GM23338 (cell line): ENCODE data around the gene DNAH10.

Source experiments
- CREB1 ChIP-seq: fragments of 250-450 bp; sonication (Bioruptor Pico); IDR thresholded peaks from 2 replicates; pipeline ENCODE4 v1.5.0; 2020; ENCODE audit warnings: low read depth, mild to moderate bottlenecking, moderate library complexity
- EZH2 ChIP-seq: fragments of 200-600 bp; sonication (generic); IDR thresholded peaks from one replicate; pipeline ENCODE4 v1.8.0; 2017; ENCODE audit warnings: antibody characterized with exemption, mild to moderate bottlenecking, low read depth; ENCODE audit not compliant: unreplicated experiment
- EZH2phosphoT487 ChIP-seq: fragments of 200-600 bp; sonication (generic); IDR thresholded peaks from one replicate; pipeline ENCODE4 v1.8.1; 2018; ENCODE audit warnings: antibody characterized with exemption; ENCODE audit not compliant: unreplicated experiment
- JUNB ChIP-seq: IDR thresholded peaks from one replicate; pipeline ENCODE4 v1.6.1; 2016; ENCODE audit warnings: antibody characterized with exemption; ENCODE audit not compliant: unreplicated experiment
- NANOG ChIP-seq: IDR thresholded peaks from 2 replicates; pipeline ENCODE4 v1.6.1; 2016; ENCODE audit warnings: antibody characterized with exemption, borderline replicate concordance
- POLR2AphosphoS5 ChIP-seq: IDR thresholded peaks from 2 replicates; pipeline ENCODE4 v1.6.1; 2016; ENCODE audit warnings: antibody characterized with exemption, low read depth
- STAT1 ChIP-seq: IDR thresholded peaks from one replicate; pipeline ENCODE4 v1.6.1; 2016; ENCODE audit warnings: antibody characterized with exemption; ENCODE audit not compliant: unreplicated experiment
- ZNF114 ChIP-seq: fragments of 250-450 bp; sonication (Bioruptor Pico); IDR thresholded peaks from 2 replicates; pipeline ENCODE4 v1.5.0; 2020; ENCODE audit warnings: mild to moderate bottlenecking, moderate library complexity
- ZNF331 ChIP-seq: fragments of 250-450 bp; sonication (Bioruptor Pico); IDR thresholded peaks from 2 replicates; pipeline ENCODE4 v1.5.0; 2020; ENCODE audit warnings: low read depth, mild to moderate bottlenecking, moderate library complexity
- TF ChIP-seq, protein P1 (sequence below), 2 experiments: fragments of 200-600 bp in 1 of 2; sonication (generic) in 1 of 2; conservative IDR thresholded peaks; 2 replicates each; pipeline versions ENCODE4 v1.5.1 to v1.6.1; 2016 to 2017; ENCODE audit warnings: antibody characterized with exemption in 2 of 2, low read depth in 2 of 2, mild to moderate bottlenecking in 2 of 2, moderate library complexity in 1 of 2
- TF ChIP-seq, protein P2 (sequence below): IDR thresholded peaks from one replicate; pipeline ENCODE4 v1.6.1; 2018; ENCODE audit warnings: antibody characterized with exemption; ENCODE audit not compliant: unreplicated experiment
- TF ChIP-seq, protein P3 (sequence below): IDR thresholded peaks from 2 replicates; pipeline ENCODE4 v1.6.1; 2016; ENCODE audit warnings: antibody characterized with exemption

DNA sequence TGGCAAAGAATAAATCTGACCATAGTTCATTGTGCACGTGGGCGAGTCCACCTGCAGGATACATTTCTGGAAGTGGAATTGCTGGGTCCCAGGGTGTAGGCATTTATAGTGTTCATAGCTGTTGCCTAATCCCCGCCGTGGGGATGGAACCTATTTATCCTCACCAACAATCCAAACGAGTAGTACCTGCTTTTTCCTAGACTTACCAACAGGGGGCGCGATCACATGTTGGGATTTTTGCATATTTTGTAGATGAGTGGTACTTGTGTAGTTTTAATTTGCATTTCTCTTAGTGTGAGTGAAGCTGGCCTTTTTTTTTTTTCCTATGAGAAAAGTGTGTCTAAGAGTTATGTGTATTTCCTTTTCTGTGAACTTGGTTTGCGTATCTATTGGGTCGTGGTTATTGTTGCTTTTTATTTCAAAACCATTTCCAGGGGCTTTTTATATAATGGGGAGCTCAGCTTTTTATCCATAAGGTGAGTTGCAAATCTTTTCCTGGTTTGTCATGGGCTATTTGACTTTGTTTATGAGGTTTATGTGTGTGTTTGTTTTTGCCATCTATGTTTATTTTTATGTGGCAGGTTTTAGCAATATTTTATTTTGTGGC is 143.3 kb downstream of the DNAH10 start:
- TF ChIP-seq, protein P1, sequence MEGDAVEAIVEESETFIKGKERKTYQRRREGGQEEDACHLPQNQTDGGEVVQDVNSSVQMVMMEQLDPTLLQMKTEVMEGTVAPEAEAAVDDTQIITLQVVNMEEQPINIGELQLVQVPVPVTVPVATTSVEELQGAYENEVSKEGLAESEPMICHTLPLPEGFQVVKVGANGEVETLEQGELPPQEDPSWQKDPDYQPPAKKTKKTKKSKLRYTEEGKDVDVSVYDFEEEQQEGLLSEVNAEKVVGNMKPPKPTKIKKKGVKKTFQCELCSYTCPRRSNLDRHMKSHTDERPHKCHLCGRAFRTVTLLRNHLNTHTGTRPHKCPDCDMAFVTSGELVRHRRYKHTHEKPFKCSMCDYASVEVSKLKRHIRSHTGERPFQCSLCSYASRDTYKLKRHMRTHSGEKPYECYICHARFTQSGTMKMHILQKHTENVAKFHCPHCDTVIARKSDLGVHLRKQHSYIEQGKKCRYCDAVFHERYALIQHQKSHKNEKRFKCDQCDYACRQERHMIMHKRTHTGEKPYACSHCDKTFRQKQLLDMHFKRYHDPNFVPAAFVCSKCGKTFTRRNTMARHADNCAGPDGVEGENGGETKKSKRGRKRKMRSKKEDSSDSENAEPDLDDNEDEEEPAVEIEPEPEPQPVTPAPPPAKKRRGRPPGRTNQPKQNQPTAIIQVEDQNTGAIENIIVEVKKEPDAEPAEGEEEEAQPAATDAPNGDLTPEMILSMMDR (conservative IDR thresholded peaks at IDR 0.05; ENCODE audit: low read depth in 2 of 2), result peak; percentile 84 to 95
- TF ChIP-seq EZH2phosphoT487, result no peak
- no peak for TF ChIP-seq EZH2
- TF ChIP-seq POLR2AphosphoS5, result no peak
- no peak for TF ChIP-seq JUNB
- TF ChIP-seq, protein P2, sequence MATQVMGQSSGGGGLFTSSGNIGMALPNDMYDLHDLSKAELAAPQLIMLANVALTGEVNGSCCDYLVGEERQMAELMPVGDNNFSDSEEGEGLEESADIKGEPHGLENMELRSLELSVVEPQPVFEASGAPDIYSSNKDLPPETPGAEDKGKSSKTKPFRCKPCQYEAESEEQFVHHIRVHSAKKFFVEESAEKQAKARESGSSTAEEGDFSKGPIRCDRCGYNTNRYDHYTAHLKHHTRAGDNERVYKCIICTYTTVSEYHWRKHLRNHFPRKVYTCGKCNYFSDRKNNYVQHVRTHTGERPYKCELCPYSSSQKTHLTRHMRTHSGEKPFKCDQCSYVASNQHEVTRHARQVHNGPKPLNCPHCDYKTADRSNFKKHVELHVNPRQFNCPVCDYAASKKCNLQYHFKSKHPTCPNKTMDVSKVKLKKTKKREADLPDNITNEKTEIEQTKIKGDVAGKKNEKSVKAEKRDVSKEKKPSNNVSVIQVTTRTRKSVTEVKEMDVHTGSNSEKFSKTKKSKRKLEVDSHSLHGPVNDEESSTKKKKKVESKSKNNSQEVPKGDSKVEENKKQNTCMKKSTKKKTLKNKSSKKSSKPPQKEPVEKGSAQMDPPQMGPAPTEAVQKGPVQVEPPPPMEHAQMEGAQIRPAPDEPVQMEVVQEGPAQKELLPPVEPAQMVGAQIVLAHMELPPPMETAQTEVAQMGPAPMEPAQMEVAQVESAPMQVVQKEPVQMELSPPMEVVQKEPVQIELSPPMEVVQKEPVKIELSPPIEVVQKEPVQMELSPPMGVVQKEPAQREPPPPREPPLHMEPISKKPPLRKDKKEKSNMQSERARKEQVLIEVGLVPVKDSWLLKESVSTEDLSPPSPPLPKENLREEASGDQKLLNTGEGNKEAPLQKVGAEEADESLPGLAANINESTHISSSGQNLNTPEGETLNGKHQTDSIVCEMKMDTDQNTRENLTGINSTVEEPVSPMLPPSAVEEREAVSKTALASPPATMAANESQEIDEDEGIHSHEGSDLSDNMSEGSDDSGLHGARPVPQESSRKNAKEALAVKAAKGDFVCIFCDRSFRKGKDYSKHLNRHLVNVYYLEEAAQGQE, result no peak
- TF ChIP-seq CREB1 (CRISPR knock-in tag), result no peak
- no peak for TF ChIP-seq ZNF331 (CRISPR knock-in tag)
- TF ChIP-seq STAT1, result no peak
- no peak for TF ChIP-seq ZNF114 (CRISPR knock-in tag)
- TF ChIP-seq NANOG, result no peak
- TF ChIP-seq, protein P3, sequence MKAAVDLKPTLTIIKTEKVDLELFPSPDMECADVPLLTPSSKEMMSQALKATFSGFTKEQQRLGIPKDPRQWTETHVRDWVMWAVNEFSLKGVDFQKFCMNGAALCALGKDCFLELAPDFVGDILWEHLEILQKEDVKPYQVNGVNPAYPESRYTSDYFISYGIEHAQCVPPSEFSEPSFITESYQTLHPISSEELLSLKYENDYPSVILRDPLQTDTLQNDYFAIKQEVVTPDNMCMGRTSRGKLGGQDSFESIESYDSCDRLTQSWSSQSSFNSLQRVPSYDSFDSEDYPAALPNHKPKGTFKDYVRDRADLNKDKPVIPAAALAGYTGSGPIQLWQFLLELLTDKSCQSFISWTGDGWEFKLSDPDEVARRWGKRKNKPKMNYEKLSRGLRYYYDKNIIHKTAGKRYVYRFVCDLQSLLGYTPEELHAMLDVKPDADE, result no peak
